SU-DHL-6 (cell line): ENCODE data around the gene DENND2A.
"Not testable (repeated sequence)": the region's sequence is repeated elsewhere in the genome, so short reads cannot be mapped to it uniquely, and the experiment has no call there.

Experiments used
- H2AFZ ChIP-seq: fragments of 200-600 bp; sonication (generic); 2 replicates; pipeline ENCODE4 v1.6.1; 2014; ENCODE audit warnings: low read depth, mild to moderate bottlenecking, moderate library complexity, mixed read lengths, antibody characterized with exemption, low read length; ENCODE audit not compliant: severe bottlenecking
- H3F3A ChIP-seq: fragments of 200-600 bp; shearing (Covaris generic); 2 replicates; pipeline ENCODE4 v1.6.0; 2016; ENCODE audit warnings: antibody characterized with exemption, mild to moderate bottlenecking; ENCODE audit not compliant: insufficient read depth
- H3K27ac ChIP-seq: fragments of 200-600 bp; sonication (generic); 2 replicates; pipeline ENCODE4 v1.5.1; 2016; ENCODE audit warnings: low read depth, mild to moderate bottlenecking, low read length, moderate library complexity, mixed read lengths
- H3K27me3 ChIP-seq: fragments of 200-600 bp; sonication (generic), shearing (Covaris generic); 2 replicates; pipeline ENCODE4 v1.6.0; 2014; ENCODE audit warnings: mild to moderate bottlenecking, low read length
- H3K36me3 ChIP-seq: fragments of 200-600 bp; sonication (generic); 2 replicates; pipeline ENCODE4 v1.6.1; 2014; ENCODE audit warnings: mild to moderate bottlenecking, low read length, mixed read lengths
- H3K4me2 ChIP-seq: fragments of 300-600, 200-600 bp; shearing (Covaris generic), sonication (generic); 2 replicates; pipeline ENCODE4 v1.6.0; 2014; ENCODE audit warnings: low read length, low read depth, mild to moderate bottlenecking; ENCODE audit not compliant: poor library complexity, severe bottlenecking
- H3K4me3 ChIP-seq: fragments of 200-600 bp; sonication (generic); 2 replicates; pipeline ENCODE4 v1.5.1; 2014; ENCODE audit warnings: antibody characterized with exemption, low read length, mild to moderate bottlenecking, mixed read lengths; ENCODE audit not compliant: insufficient read depth, poor library complexity, severe bottlenecking
- H3K79me2 ChIP-seq: fragments of 200-600 bp; sonication (generic); 2 replicates; pipeline ENCODE4 v1.6.1; 2014; ENCODE audit warnings: mild to moderate bottlenecking, low read length, moderate library complexity; ENCODE audit not compliant: insufficient read depth
- H3K9ac ChIP-seq: fragments of 200-600 bp; sonication (generic); 2 replicates; pipeline ENCODE4 v1.7.0; 2014; ENCODE audit warnings: mild to moderate bottlenecking, low read length
- H3K9me2 ChIP-seq: fragments of 200-600 bp; sonication (generic); replicated peaks from 2 replicates; pipeline ENCODE4 v1.6.1; 2014; ENCODE audit warnings: low read length; ENCODE audit not compliant: insufficient read depth
- H3K9me3 ChIP-seq: fragments of 200-600 bp; sonication (generic); 2 replicates; pipeline ENCODE4 v1.6.1; 2014; ENCODE audit warnings: low read length, mixed read lengths; ENCODE audit not compliant: insufficient read depth
- H4K20me1 ChIP-seq: fragments of 200-600 bp; sonication (generic); 2 replicates; pipeline ENCODE4 v1.6.1; 2014; ENCODE audit warnings: low read depth, mild to moderate bottlenecking, antibody characterized with exemption, low read length, moderate library complexity, mixed read lengths
- EZH2phosphoT487 ChIP-seq: fragments of 200-600 bp; sonication (generic), shearing (Covaris generic); conservative IDR thresholded peaks from 2 replicates; pipeline ENCODE4 v1.6.1; 2018; ENCODE audit warnings: mild to moderate bottlenecking, antibody characterized with exemption, low read length, moderate library complexity, mixed read lengths
- TF ChIP-seq, protein P1 (sequence below): fragments of 200-600 bp; sonication (generic); IDR thresholded peaks from one replicate; pipeline ENCODE4 v1.5.1; 2017; ENCODE audit warnings: antibody characterized with exemption, mild to moderate bottlenecking, low read length, moderate library complexity; ENCODE audit not compliant: insufficient read depth, poor library complexity, severe bottlenecking

DENND2A gene

DNA sequence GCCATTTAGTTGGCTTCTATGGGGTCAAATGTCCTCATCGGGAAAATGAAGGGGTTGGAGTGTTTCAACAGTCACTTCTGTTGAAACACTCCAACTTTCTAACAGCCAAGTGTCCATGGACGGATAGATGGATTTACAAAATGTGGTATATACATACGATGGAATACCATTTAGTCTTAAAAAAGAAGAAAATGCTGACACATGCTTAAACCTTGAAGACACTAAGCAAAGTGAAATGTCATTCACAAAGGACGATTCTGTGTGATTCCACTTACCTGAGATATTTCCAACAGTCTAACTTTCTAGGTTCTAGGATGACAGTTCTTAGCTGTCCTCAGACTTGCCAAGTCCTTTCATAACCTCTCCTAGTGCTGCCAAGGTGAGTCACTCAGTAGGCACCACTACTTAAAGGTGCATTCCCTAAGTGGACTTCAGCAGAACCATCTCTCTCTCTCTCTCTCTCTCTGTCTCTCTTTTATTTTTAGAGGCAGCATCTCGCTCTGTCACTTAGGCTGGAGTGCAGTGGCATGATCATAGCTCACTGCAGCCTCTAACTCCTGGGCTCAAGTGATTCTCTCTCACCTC lies 69.0 kb downstream of the DENND2A start:
- Histone ChIP-seq H4K20me1 (no peaks in the 10 kb centered on the region), H3F3A (no peaks in the 10 kb centered on the region), H3K36me3 (no peaks in the 10 kb centered on the region), H3K9me2 (no peaks in the 10 kb centered on the region), H3K79me2 (no peaks in the 10 kb centered on the region), H3K9me3 (no peaks in the 10 kb centered on the region), H3K4me2 (no peak overlapping the region), H3K27me3 (no peaks in the 10 kb centered on the region), H2AFZ (no peak overlapping the region), H3K9ac (no peak overlapping the region), H3K27ac (no peak overlapping the region), H3K4me3 (no peak overlapping the region)
- TF ChIP-seq, protein P1, sequence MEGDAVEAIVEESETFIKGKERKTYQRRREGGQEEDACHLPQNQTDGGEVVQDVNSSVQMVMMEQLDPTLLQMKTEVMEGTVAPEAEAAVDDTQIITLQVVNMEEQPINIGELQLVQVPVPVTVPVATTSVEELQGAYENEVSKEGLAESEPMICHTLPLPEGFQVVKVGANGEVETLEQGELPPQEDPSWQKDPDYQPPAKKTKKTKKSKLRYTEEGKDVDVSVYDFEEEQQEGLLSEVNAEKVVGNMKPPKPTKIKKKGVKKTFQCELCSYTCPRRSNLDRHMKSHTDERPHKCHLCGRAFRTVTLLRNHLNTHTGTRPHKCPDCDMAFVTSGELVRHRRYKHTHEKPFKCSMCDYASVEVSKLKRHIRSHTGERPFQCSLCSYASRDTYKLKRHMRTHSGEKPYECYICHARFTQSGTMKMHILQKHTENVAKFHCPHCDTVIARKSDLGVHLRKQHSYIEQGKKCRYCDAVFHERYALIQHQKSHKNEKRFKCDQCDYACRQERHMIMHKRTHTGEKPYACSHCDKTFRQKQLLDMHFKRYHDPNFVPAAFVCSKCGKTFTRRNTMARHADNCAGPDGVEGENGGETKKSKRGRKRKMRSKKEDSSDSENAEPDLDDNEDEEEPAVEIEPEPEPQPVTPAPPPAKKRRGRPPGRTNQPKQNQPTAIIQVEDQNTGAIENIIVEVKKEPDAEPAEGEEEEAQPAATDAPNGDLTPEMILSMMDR: no peak
- TF ChIP-seq EZH2phosphoT487: no peak

DNA sequence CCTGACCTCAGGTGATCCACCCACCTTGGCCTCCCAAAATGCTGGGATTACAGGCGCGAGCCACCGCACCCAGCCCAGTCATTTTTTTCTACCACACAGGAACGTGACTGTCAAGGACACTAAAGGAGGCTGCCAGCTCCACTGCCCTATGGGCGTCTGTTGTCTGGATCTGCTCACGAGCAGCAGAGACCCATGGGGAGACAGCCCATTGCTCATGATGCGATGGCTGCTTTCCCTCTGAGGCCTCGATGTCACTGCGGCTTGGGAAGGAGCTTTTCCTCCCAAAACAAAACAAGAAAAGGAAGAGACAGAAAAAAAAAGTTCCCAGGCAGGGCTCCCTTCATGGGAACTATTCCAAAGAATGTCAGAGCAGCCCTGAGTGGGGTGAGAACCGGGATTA lies 70.5 kb downstream of the DENND2A start:
- H3K27ac ChIP-seq: no peak overlapping the region
- H3K9ac ChIP-seq: no peak overlapping the region
- H3K4me2 ChIP-seq: no peak overlapping the region
- H3F3A ChIP-seq: no peaks in the 10 kb centered on the region
- H3K36me3 ChIP-seq: no peaks in the 10 kb centered on the region
- H3K4me3 ChIP-seq: no peak overlapping the region
- no peak for TF ChIP-seq EZH2phosphoT487
- TF ChIP-seq, protein P1: no peak
- no peaks in the 10 kb centered on the region for H3K27me3 ChIP-seq
- no peak overlapping the region for H2AFZ ChIP-seq
- H4K20me1 ChIP-seq: no peaks in the 10 kb centered on the region
- no peaks in the 10 kb centered on the region for H3K9me3 ChIP-seq
- no peaks in the 10 kb centered on the region for H3K9me2 ChIP-seq
- H3K79me2 ChIP-seq: no peaks in the 10 kb centered on the region

- Histone ChIP-seq H4K20me1 (no peaks in the 10 kb centered on the region), H3K9ac (no peak overlapping the region), H3K4me2 (no peak overlapping the region), H3K9me2 (no peaks in the 10 kb centered on the region), H2AFZ (no peak overlapping the region), H3K27me3 (no peaks in the 10 kb centered on the region), H3K4me3 (no peak overlapping the region), H3F3A (no peaks in the 10 kb centered on the region), H3K9me3 (no peaks in the 10 kb centered on the region), H3K79me2 (no peaks in the 10 kb centered on the region), H3K36me3 (no peaks in the 10 kb centered on the region), H3K27ac (no peak overlapping the region)
- TF ChIP-seq, protein P1: no peak
- TF ChIP-seq EZH2phosphoT487: no peak
Measured at GRCh38 chr7:140568021-140568813, 72.4 kb downstream of the DENND2A start.

DNA sequence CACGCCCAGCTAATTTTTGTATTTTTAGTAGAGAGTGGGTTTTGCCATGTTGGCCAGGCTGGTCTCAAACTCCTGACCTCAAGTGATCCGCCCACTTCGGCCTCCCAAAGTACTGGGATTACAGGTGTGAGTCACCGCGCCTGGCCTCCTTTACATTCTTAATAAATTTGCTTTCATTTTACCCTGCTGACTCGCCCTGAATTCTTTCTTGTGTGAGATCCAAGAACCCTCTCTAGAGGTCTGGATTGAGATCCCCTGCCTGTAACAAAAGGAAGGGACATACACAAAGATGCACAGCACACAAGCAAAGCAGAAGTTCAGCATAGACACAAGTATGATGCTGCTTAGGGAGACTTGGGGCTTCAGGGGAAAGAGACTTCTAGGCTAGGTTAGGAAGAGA lies 74.4 kb downstream of the DENND2A start:
- not testable (repeated sequence) for H3K9me2 ChIP-seq

DNA sequence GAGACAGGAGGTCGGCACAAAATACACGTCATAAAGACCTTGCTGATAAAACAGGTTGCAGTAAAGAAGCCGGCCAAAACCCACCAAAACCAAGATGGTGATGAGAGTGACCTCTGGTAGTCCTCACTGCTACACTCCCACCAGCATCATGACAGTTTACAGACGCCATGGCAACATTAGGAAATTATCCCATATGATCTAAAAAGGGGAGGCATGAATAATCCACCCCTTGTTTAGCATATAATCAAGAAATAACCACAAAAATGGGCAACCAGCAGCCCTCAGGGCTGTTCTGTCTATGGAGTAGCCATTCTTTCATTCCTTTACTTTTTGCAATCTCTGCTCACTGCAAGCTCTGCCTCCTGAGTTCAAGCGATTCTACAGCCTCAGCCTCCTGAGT lies 74.9 kb downstream of the DENND2A start:
- H3K9me2 ChIP-seq, H3K4me2 ChIP-seq, H4K20me1 ChIP-seq, H3K79me2 ChIP-seq, H3K27ac ChIP-seq, H3K36me3 ChIP-seq, H2AFZ ChIP-seq, H3K27me3 ChIP-seq, H3K4me3 ChIP-seq, H3F3A ChIP-seq, H3K9me3 ChIP-seq, H3K9ac ChIP-seq: not testable (repeated sequence)

More for the DNA sequence above, 74.4 kb downstream of the DENND2A start:
- not testable (repeated sequence) for H2AFZ ChIP-seq, H3K9ac ChIP-seq, H3K27ac ChIP-seq, H3K4me3 ChIP-seq, H3K9me3 ChIP-seq, H3K4me2 ChIP-seq, H4K20me1 ChIP-seq, H3K36me3 ChIP-seq, H3F3A ChIP-seq, H3K27me3 ChIP-seq, H3K79me2 ChIP-seq
